Measurements from ENCODE around the gene MTHFR. TPM values are rescaled to one million over a fixed set of nuclear protein-coding genes. Genes with fewer than 3 reads are reported as not detected.

Gene MTHFR
- total RNA-seq, 1 donor from 2014 or later = 6.2 TPM

DNA sequence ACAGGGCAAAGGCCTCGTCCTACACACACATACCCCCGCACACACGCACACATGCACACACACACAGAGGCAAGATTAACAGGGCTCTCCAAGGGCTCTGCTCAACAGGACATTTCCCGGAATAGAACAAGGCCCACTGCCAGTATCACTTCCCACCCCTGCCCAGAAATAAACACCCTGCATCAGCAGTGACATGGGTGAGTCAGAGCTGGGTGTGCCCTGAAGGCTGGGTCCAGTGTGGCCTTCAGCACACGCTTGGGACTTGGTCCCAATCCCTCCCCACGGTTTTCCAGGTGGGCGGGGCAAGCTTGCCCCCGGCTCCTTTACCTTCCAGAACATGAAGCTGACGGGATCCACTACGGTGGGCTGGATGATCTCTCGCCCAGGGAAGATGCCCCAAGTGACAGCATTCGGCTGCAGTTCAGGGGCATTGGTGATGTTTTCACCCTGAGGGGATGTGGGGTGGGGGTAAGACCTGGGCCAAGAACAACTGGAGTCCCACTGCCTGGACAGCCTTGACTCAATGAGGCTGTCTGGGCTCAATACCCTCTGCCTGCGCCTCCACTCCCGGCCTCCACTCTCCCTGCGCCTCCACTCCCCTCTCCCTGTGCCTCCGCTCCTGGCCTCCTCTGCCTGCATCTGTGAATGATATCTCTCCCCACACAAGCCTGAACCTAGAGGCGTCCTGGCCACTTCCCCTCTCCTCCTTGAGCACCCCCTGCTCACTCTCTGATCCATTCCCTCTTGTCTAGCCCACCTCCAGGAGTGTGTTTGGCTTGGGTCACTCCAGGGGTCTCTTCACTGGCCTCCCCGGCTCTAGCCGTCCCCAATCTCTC lies 14.7 kb downstream of the MTHFR start:
- H3K4me3 ChIP-seq (ENCODE audit: low read depth, low read length) = no peak overlapping the region
- no peak for DNase-seq (ENCODE audit: low read depth)
- no peak for TF ChIP-seq CTCF (conservative IDR thresholded peaks at IDR 0.05; ENCODE audit: low read depth, low read length)

DNA sequence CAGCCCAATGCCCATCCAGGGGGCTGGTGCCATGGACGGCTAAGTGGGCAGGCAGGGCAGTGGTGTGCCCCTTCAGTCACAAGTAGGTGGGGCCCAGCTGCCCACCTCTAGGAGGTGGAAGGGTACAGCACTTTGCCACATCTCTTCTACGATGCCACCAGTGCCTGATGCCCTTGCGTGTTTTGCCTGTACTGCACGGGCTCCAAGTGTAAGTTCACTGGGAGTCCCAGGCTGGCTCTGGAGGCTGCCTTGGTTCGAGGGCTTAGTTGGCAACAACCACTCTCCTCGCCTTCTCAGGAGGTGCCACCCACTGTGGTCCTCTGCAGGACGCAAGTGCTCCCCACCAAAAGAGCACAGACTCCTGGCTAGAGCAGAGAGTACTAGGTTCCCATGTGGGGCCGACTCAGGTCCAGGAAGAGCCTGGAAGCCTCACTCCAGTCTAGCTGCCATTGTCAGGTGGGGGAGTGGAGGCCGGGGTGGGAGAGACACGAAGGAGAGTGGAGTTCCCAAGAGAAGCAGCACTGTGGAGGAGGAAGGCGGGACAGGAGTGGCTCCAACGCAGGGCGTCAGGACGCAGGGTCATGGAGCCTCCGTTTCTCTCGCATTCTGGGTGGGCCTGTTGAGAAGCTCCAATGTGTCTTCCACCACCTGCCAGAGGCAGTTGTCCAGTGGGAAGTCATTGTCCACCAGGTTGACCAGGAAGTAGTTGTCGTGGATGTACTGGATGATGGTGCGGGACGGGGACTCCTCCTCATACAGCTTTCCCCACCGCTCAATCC lies 15.5 kb downstream of the MTHFR start:
- DNase-seq (ENCODE audit: low read depth) = no peak
- TF ChIP-seq CTCF (conservative IDR thresholded peaks at IDR 0.05; ENCODE audit: low read depth, low read length) = no peak
- no peak overlapping the region for H3K4me3 ChIP-seq (ENCODE audit: low read depth, low read length)

GRCh38 chr1:11789126-11790067 lies 16.4 kb downstream of the MTHFR start:
- no peak overlapping the region for H3K4me3 ChIP-seq (ENCODE audit: low read depth, low read length)
- no peak for DNase-seq (ENCODE audit: low read depth)
- no peak for TF ChIP-seq CTCF (conservative IDR thresholded peaks at IDR 0.05; ENCODE audit: low read depth, low read length)

- TF ChIP-seq CTCF (conservative IDR thresholded peaks at IDR 0.05; ENCODE audit: low read depth, low read length) = no peak
- DNase-seq (ENCODE audit: low read depth) = no peak
- H3K4me3 ChIP-seq (ENCODE audit: low read depth, low read length) = no peak overlapping the region
Measured at GRCh38 chr1:11788549-11789053, 17.2 kb downstream of the MTHFR start.

DNA sequence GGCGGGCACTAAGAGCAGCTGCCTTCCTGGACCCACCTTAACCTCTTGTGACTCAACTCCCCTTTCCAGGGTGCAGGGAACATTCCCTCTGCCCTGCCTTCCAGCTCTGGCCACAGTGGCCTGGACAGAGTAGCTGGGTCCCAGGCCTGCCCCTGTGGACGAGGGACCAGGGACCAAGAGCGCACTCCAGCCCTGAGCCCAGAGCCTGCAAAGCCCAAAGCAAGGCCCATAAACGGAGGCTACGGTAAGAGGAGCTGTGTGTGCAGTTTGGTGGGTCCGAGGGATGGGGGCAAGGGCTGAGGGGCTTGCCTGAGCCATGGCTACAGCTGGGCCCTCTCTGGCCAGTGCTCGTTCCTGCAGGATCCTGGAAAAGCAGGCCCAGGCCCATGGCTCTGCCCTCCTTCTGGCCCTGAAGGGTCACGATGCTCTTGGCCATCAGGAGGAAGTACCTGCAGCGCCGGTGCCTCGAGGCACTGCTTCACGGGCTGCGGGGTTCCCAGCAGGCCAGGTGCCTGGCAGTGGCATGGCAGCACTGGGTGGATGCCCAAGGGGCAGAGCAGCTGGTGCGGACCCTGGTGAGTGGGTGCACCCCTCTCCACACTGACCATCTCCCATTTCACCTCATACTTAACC lies 17.8 kb downstream of the MTHFR start:
- TF ChIP-seq CTCF (conservative IDR thresholded peaks at IDR 0.05; ENCODE audit: low read depth, low read length) = no peak
- peak overlapping the region; percentile 14 for H3K4me3 ChIP-seq (ENCODE audit: low read depth, low read length)
- no peak for DNase-seq (ENCODE audit: low read depth)

- DNase-seq (ENCODE audit: low read depth) = no peak
- no peak for TF ChIP-seq CTCF (conservative IDR thresholded peaks at IDR 0.05; ENCODE audit: low read depth, low read length)
- no peak overlapping the region for H3K4me3 ChIP-seq (ENCODE audit: low read depth, low read length)
Measured at GRCh38 chr1:11787251-11787803, 18.4 kb downstream of the MTHFR start.
